Natural killer cell (primary cell): Measurements from ENCODE around the gene NID1. TPM values are rescaled to one million over a fixed set of nuclear protein-coding genes. Genes with fewer than 3 reads are reported as not detected.
A peak's percentile ranks its signal among the peaks of the same experiment; 100 is the strongest.

ENCODE experiments used
- ATAC-seq, 3 donors: fragments of 150-1000 bp in 2 of 3; fragments of 200-7000 bp in 1 of 3; cut with Tn5 transposase; 1 replicate in 1 of 3; 2 replicates in 2 of 3; pipeline ENCODE4 v1.10.0; 2021; ENCODE audit warnings: mild to moderate bottlenecking in 2 of 3, moderate library complexity in 2 of 3
- DNase-seq, 2 donors: peaks; one replicate each; pipeline versions ENCODE4 v3.0.0 to v3.0.0-alpha.2; 2013 to 2021; ENCODE audit warnings: mixed read lengths in 1 of 2
- H3K27ac ChIP-seq: one replicate; pipeline ENCODE4 v1.5.1; 2013; ENCODE audit warnings: mild to moderate bottlenecking, low read length
- H3K27me3 ChIP-seq: one replicate; pipeline ENCODE4 v1.6.1; 2013; ENCODE audit warnings: low read length; ENCODE audit not compliant: control insufficient read depth, insufficient read depth
- H3K36me3 ChIP-seq: one replicate; pipeline ENCODE4 v1.6.1; 2013; ENCODE audit warnings: low read length; ENCODE audit not compliant: control insufficient read depth, insufficient read depth
- H3K4me1 ChIP-seq: one replicate; pipeline ENCODE4 v1.6.1; 2013; ENCODE audit warnings: low read length; ENCODE audit not compliant: control insufficient read depth, insufficient read depth
- H3K4me3 ChIP-seq: one replicate; pipeline ENCODE4 v1.5.1; 2013; ENCODE audit warnings: low read length
- H3K9me3 ChIP-seq: one replicate; pipeline ENCODE4 v1.6.1; 2013; ENCODE audit warnings: low read length; ENCODE audit not compliant: control insufficient read depth, insufficient read depth
- H3K27ac Mint-ChIP-seq, 2 donors: one replicate each; pipeline ENCODE4 v1.8.0; 2022; ENCODE audit warnings: mild to moderate bottlenecking in 2 of 2, mixed read lengths in 2 of 2, moderate library complexity in 1 of 2
- H3K27me3 Mint-ChIP-seq, 2 donors: one replicate each; pipeline ENCODE4 v1.8.0; 2022; ENCODE audit warnings: low read depth in 2 of 2, mixed read lengths in 2 of 2
- H3K36me3 Mint-ChIP-seq: one replicate; pipeline ENCODE4 v1.8.0; 2022; ENCODE audit warnings: mixed read lengths
- H3K4me1 Mint-ChIP-seq, 2 donors: one replicate each; pipeline ENCODE4 v1.8.0; 2022; ENCODE audit warnings: mixed read lengths in 2 of 2
- H3K4me3 Mint-ChIP-seq: one replicate; pipeline ENCODE4 v1.8.0; 2022; ENCODE audit warnings: mild to moderate bottlenecking, moderate library complexity, mixed read lengths
- H3K9me3 Mint-ChIP-seq, 2 donors: one replicate each; pipeline ENCODE4 v1.8.0; 2022; ENCODE audit warnings: mixed read lengths in 2 of 2
- WGBS: methylation state at CpG from one replicate; pipeline ENCODE4 v1.1.7; 2013; ENCODE audit warnings: missing lambda C conversion rate; ENCODE audit not compliant: insufficient coverage; 5-methylcytosine and 5-hydroxymethylcytosine counted together
- intact Hi-C: fragments of 100-400 bp; cut with micrococcal nuclease; formaldehyde crosslinking; loops from one replicate; pipeline ENCODE4 v1.14.2; 2022
- total RNA-seq, 4 donors: library from RNA; stranded (reverse); fragments of 120-200 nt in 1 of 4; gene quantifications; one replicate each; pipeline versions ENCODE4 v1.2.3 to v1.2.4, GENCODE V29; 2013 to 2022
- TF ChIP-seq, protein P1 (sequence below): fragments of 200-600 bp; IDR thresholded peaks from one replicate; pipeline ENCODE4 v1.8.0; 2022; ENCODE audit warnings: antibody characterized with exemption

NID1 gene
- total RNA-seq, 3 donors from 2014 or later (not counting 1 experiment from before 2014, with no cell fraction given): 0.32 to 0.92 (median 0.85) TPM

- H3K36me3 ChIP-seq: no peaks in the 10 kb centered on the region
- Mint-ChIP-seq H3K4me3 (peak overlapping the region; percentile 55), H3K27me3 (peaks cover 33 to 60% of the 10 kb centered on the region in 2 donors), H3K4me1 (peaks cover 8 to 11% of the 10 kb centered on the region in 2 donors), H3K9me3 (no peaks in the 10 kb centered on the region), H3K27ac (no peak overlapping the region), H3K36me3 (no peaks in the 10 kb centered on the region)
- 80% methylated on average over 6 of the region's 6 CpGs for WGBS
- TF ChIP-seq, protein P1, sequence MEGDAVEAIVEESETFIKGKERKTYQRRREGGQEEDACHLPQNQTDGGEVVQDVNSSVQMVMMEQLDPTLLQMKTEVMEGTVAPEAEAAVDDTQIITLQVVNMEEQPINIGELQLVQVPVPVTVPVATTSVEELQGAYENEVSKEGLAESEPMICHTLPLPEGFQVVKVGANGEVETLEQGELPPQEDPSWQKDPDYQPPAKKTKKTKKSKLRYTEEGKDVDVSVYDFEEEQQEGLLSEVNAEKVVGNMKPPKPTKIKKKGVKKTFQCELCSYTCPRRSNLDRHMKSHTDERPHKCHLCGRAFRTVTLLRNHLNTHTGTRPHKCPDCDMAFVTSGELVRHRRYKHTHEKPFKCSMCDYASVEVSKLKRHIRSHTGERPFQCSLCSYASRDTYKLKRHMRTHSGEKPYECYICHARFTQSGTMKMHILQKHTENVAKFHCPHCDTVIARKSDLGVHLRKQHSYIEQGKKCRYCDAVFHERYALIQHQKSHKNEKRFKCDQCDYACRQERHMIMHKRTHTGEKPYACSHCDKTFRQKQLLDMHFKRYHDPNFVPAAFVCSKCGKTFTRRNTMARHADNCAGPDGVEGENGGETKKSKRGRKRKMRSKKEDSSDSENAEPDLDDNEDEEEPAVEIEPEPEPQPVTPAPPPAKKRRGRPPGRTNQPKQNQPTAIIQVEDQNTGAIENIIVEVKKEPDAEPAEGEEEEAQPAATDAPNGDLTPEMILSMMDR: no peak
- ATAC-seq: no peak
- peaks cover 19% of the 10 kb centered on the region for H3K27me3 ChIP-seq
- no peak overlapping the region for H3K4me3 ChIP-seq
- peaks cover 27% of the 10 kb centered on the region for H3K4me1 ChIP-seq
- no peak for DNase-seq
- no peak overlapping the region for H3K27ac ChIP-seq
- no peaks in the 10 kb centered on the region for H3K9me3 ChIP-seq
- intact Hi-C loops: no loop called here
Measured at GRCh38 chr1:236063551-236063918, 1.4 kb downstream of the NID1 start.

GRCh38 chr1:236060286-236060685 is 4.6 kb downstream of the NID1 start:
- H3K36me3 ChIP-seq: no peaks in the 10 kb centered on the region
- Mint-ChIP-seq H3K27me3 (peaks cover 20 to 44% of the 10 kb centered on the region in 2 donors), H3K36me3 (no peaks in the 10 kb centered on the region), H3K9me3 (no peaks in the 10 kb centered on the region), H3K4me3 (no peak overlapping the region), H3K27ac (no peak overlapping the region), H3K4me1 (peaks cover 0 to 4% of the 10 kb centered on the region in 2 donors)
- H3K27ac ChIP-seq: no peak overlapping the region
- peaks cover 14% of the 10 kb centered on the region for H3K27me3 ChIP-seq
- peaks cover 14% of the 10 kb centered on the region for H3K4me1 ChIP-seq
- H3K4me3 ChIP-seq: no peak overlapping the region
- H3K9me3 ChIP-seq: no peaks in the 10 kb centered on the region
- 98% methylated on average over 3 of the region's 4 CpGs for WGBS
- intact Hi-C loops: no loop called here
- TF ChIP-seq, protein P1: no peak
- no peak for ATAC-seq
- no peak for DNase-seq

- no peak overlapping the region for H3K4me3 ChIP-seq
- H3K27me3 ChIP-seq: peaks cover 9% of the 10 kb centered on the region
- WGBS: 96% methylated on average over 5 of the region's 5 CpGs
- no peaks in the 10 kb centered on the region for H3K9me3 ChIP-seq
- Mint-ChIP-seq H3K36me3 (no peaks in the 10 kb centered on the region), H3K27ac (no peak overlapping the region), H3K4me3 (no peak overlapping the region), H3K9me3 (no peaks in the 10 kb centered on the region), H3K27me3 (peaks cover 19 to 44% of the 10 kb centered on the region in 2 donors), H3K4me1 (peaks cover 0 to 4% of the 10 kb centered on the region in 2 donors)
- intact Hi-C loops: no loop called here
- ATAC-seq (no peak), DNase-seq (no peak)
- H3K36me3 ChIP-seq: no peaks in the 10 kb centered on the region
- TF ChIP-seq, protein P1: no peak
- no peak overlapping the region for H3K27ac ChIP-seq
- H3K4me1 ChIP-seq: peaks cover 4% of the 10 kb centered on the region
Measured at GRCh38 chr1:236059011-236059410, 5.9 kb downstream of the NID1 start.
